EH (cell line): ENCODE measurements around the gene PLK2.
A peak's percentile ranks its signal among the peaks of the same experiment; 100 is the strongest.

Source experiments
- DNase-seq: peaks from one replicate; pipeline ENCODE4 v3.0.0-alpha.2; 2015; ENCODE audit warnings: low read depth

The PLK2 gene

GRCh38 chr5:58460002-58460731, at the start of gene PLK2:
Gene PLK2 (minus strand): TSS chr5:58460086. CDS start chr5:58459959, 127 bp downstream.
- peak; percentile 91 for DNase-seq

GRCh38 chr5:58507715-58508114, 47.8 kb upstream of the PLK2 start:
- DNase-seq: no peak

DNA sequence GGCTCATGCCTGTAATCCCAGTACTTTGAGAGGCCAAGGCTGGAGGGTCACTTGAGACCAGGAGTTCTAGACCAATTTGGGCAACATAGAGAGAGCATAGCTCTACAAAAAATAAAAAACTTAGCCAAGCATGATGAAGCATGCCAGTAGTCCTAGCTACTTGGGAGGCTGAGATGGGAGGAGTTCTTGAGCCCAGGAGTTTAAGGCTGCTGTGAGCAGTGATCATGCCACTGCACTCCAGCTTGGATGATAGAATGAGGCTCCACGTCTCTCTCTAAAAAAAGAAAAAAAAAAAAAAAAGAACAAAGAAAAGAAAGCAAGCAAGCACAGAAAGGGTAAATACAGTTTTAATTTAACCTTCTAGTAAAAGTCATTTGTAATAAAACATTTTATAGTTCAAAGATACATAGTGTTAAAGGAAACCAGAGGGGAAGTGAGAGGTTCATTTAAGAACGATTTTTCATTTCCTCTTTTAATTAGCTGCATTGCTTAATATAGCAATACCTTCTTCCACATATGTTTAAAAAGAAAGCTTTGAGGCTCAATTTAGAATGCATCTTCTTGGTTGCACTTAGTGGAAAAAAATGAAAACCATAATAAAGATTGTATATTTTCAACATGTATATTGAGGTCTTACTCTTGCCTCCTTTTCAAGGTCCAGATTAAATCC, 46.2 kb upstream of the PLK2 start:
- DNase-seq: no peak

GRCh38 chr5:58505502-58505901, 45.6 kb upstream of the PLK2 start:
- DNase-seq: no peak

- DNase-seq: no peak
Measured at GRCh38 chr5:58504766-58505165, 44.9 kb upstream of the PLK2 start.

GRCh38 chr5:58503390-58504046, 43.6 kb upstream of the PLK2 start:
- no peak for DNase-seq

- DNase-seq: no peak
Measured at GRCh38 chr5:58501778-58502417, 42.0 kb upstream of the PLK2 start.

DNA sequence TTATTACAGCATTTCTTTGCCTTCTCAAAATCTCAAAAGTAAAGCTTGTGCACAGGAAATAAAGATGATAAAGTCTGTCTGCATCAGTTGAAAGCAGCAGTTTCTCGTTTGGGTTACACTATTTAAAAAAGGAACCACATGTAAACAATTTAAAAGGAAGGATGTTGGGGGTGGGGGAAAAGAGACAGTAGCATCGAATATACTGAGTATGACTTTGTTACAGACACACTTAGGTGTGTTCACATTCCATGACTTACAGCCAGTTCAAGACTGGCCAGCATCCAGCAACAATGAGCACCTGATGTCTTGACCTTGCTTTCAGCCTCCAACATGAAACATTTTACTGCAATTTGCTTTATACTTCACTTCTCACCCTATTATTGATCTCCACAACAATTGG, 40.1 kb upstream of the PLK2 start:
- DNase-seq: no peak

DNA sequence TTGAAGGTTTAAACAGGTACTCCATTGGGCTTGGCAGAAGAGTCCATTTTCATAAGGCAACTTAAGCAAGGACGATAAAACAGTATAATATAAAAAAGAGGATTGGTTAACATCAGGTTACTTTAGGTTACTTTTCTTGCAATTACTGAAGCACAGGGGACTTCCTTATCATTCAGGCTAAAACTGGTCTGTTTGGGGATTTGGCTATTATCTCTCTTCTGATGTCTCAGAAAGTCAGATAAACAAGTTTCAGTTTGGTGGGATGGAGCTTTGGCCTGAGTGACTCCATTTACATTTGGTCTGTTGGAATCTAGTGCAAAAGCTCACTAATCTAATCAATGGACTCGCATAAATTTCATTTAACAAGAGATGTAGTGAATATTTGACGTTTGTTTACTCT, 39.3 kb upstream of the PLK2 start:
- DNase-seq: no peak

DNA sequence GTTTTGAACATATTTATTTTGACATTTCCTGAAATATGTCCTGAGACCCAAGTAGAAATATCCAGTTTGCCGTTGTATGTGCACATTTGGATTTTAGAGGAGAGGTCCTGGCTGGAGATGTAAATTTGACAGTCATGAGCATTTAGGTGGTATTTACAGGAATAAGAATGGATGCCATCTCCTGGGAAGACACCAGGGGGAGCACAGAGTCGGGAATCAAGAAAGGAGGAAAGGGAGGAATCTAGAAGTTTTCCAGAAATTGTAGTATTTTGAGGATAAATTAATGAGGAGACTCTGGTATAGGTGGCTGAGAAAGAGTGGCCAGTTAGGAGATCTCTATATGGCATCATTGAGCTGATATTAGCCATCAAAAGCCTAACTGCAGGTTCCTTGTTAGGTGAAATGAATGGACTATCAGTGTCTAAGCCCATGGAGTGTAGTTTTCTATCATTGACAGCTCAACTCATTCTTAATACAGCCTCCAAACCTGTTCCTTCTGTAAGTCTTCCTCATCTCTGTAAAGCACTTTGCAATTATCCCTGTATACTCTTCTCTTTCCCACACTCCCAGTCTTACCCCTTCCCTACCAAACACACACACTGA, 38.6 kb upstream of the PLK2 start:
- peak; percentile 44 for DNase-seq

GRCh38 chr5:58497921-58498320, 38.0 kb upstream of the PLK2 start:
- DNase-seq: no peak

GRCh38 chr5:58497386-58497785, 37.5 kb upstream of the PLK2 start:
- no peak for DNase-seq

DNA sequence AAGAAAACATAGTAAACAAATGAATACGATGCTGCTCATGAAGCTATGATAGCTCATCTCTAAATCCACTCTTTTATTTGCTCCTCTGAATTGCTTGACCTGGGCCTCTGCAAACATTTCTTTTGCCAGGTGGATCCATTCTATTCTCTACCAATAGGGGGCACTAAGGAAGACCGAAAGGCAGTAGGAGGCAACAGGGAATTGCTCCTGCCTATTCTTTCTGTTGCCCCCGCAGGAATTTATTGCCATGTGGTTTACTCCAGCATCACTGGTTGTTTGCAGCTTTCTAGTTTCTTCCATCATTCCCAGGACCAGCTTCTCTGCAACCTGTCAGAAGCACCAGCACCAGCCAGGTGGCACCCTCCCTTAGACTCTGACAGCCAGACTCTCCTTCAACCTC, 36.6 kb upstream of the PLK2 start:
- DNase-seq: no peak

- DNase-seq: no peak
Measured at GRCh38 chr5:58493141-58493540, 33.3 kb upstream of the PLK2 start.

GRCh38 chr5:58491216-58491892, 31.5 kb upstream of the PLK2 start, which contains the start of gene GAPT:
Gene GAPT (plus strand): TSS chr5:58491435. CDS start chr5:58494537, 3,102 bp downstream.
- no peak for DNase-seq

DNA sequence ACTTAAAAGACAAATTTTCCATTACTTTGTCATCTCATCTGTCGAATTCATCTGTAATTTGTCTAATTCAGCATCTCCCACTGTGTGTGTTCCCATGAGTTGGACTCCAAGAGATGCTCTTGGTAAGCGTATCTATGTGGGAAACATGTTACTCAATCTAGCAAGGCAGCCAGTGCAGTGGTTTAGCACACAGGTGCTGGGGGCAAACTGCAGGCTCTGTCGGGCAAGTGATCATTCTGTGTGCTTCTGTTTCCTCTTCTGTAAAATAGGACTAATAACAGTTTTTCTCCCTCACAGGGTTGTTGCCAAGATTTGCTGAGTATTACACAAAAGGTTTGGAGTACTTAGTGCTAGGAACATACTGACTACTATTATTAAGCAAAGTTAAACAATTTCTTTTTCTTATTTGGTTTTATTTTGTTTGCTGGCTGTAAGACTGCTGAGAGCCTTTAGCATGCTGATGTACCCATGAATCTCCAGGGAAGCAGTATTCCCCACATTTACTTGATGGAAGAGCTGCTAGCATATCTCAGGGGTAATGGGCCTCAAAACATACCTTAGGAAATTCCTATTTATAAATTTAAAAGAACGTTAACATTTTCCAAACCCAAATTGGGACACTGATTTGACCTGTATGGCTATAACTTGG, 30.6 kb upstream of the PLK2 start:
- DNase-seq: no peak

DNA sequence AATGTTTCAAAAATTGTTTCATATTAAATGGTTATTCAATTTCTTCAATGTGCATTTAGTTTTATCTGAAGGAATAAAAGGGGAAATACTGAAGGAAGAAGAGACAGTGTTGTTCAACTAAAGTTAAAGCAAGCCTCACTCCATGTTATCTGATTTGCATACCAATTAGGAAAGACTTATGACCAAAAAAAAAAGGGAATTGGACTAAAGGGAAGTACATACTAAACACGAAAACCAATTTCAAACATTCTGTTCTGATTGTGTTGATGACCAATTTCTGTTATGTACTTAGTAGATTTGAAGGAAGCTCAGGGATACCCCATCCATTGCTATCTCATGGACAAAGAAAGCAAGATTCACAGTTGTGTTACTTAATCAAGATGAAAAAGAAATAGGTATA, 26.4 kb upstream of the PLK2 start:
- no peak for DNase-seq

GRCh38 chr5:58484505-58484904, 24.6 kb upstream of the PLK2 start:
- no peak for DNase-seq

GRCh38 chr5:58482536-58482935, 22.6 kb upstream of the PLK2 start:
- DNase-seq: no peak

DNA sequence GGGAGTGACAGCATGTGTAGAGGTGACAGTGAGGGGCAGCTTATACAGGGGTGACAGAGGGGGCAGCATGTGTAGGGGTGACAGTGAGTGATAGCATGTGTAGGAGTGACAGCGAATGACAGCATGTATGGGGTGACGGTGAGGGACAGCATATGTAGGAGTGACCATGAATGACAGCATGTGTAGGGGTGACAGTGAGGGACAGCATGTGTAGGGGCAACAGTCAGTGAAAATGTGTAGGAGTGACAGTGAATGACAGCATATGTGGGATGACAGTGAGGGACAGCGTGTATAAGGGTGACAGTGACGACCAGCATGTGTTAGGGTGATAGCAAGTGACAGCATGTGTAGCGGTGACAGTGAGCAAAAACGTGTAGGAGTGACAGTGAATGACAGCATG, 21.9 kb upstream of the PLK2 start:
- DNase-seq: no peak

- no peak for DNase-seq
Measured at GRCh38 chr5:58481066-58481676, 21.3 kb upstream of the PLK2 start.
